IMR-90 (cell line): ENCODE results near the gene PARVB. TPM values are rescaled to one million over a fixed set of nuclear protein-coding genes. Genes with fewer than 3 reads are reported as not detected.

Source experiments
- ATAC-seq: fragments of 200-7000 bp; cut with Tn5 transposase; 2 replicates; pipeline ENCODE4 v1.9.1; 2020; ENCODE audit warnings: low read depth, mild to moderate bottlenecking, moderate library complexity
- BruUV-seq: library from RNA; stranded (reverse); fragments of 400-500 nt; replicated peaks from 2 replicates; lab custom pipeline; 2021; lab: Mats Ljungman, UMichigan
- CTCF ChIA-PET: fragments of 300-600 bp; formaldehyde crosslinking; extraction: SDS; loops from one replicate; lab custom pipeline; 2021; ENCODE audit warnings: antibody characterized with exemption; lab: Yijun Ruan, JAX
- POLR2A ChIA-PET: fragments of 300-600 bp; sonication (Branson Sonifier 250); formaldehyde crosslinking; loops from one replicate; lab custom pipeline; 2022; ENCODE audit warnings: antibody characterized with exemption; ENCODE audit not compliant: unreplicated experiment; lab: Charles Lee
- DNase-seq: peaks from one replicate; pipeline ENCODE4 v3.0.0; 2013
- H2AFZ ChIP-seq: replicated peaks from 2 replicates; pipeline ENCODE3; 2013; ENCODE audit warnings: low read length, mild to moderate bottlenecking; ENCODE audit not compliant: poor library complexity
- H2AK5ac ChIP-seq: 2 replicates; pipeline ENCODE4 v1.6.1; 2013; ENCODE audit warnings: low read depth, low read length, inconsistent platforms
- H2AK9ac ChIP-seq: replicated peaks from 2 replicates; pipeline ENCODE3; 2013; ENCODE audit warnings: mild to moderate bottlenecking, low read depth, low read length, moderate library complexity; ENCODE audit not compliant: poor library complexity
- H2BK120ac ChIP-seq: 2 replicates; pipeline ENCODE4 v1.6.1; 2013; ENCODE audit warnings: low read depth, low read length, inconsistent platforms
- H2BK15ac ChIP-seq: 3 replicates; pipeline ENCODE4 v1.6.1; 2013; ENCODE audit warnings: low read depth, low read length, inconsistent platforms
- H2BK20ac ChIP-seq: 2 replicates; pipeline ENCODE4 v1.6.1; 2013; ENCODE audit warnings: low read depth, mild to moderate bottlenecking, inconsistent platforms, low read length, moderate library complexity
- H2BK5ac ChIP-seq: 2 replicates; pipeline ENCODE4 v1.6.1; 2013; ENCODE audit warnings: mild to moderate bottlenecking, low read depth, low read length, inconsistent platforms; ENCODE audit not compliant: poor library complexity, severe bottlenecking
- H3K14ac ChIP-seq: replicated peaks from 2 replicates; pipeline ENCODE4 v1.6.1; 2013; ENCODE audit warnings: low read depth, low read length, inconsistent platforms
- H3K18ac ChIP-seq: 2 replicates; pipeline ENCODE4 v1.6.1; 2013; ENCODE audit warnings: low read depth, low read length, control low read depth
- H3K23ac ChIP-seq: 2 replicates; pipeline ENCODE4 v1.6.1; 2013; ENCODE audit warnings: low read depth, low read length, inconsistent platforms
- H3K27ac ChIP-seq: 2 replicates; pipeline ENCODE4 v1.5.1; 2013; ENCODE audit warnings: mild to moderate bottlenecking, control low read depth, low read length; ENCODE audit not compliant: insufficient read depth
- H3K27me3 ChIP-seq: 2 replicates; pipeline ENCODE4 v1.6.1; 2013; ENCODE audit warnings: low read length; ENCODE audit not compliant: control insufficient read depth, insufficient read depth
- H3K36me3 ChIP-seq: 2 replicates; pipeline ENCODE4 v1.6.1; 2013; ENCODE audit warnings: low read length, mixed read lengths; ENCODE audit not compliant: control insufficient read depth, insufficient read depth
- H3K4ac ChIP-seq: 2 replicates; pipeline ENCODE4 v1.6.1; 2013; ENCODE audit warnings: low read depth, low read length, inconsistent platforms
- H3K4me1 ChIP-seq: 2 replicates; pipeline ENCODE4 v1.6.1; 2013; ENCODE audit warnings: low read length, mixed read lengths; ENCODE audit not compliant: control insufficient read depth, insufficient read depth
- H3K4me2 ChIP-seq: 2 replicates; pipeline ENCODE4 v1.6.1; 2013; ENCODE audit warnings: low read depth, mild to moderate bottlenecking, control low read depth, low read length, moderate library complexity
- H3K4me3 ChIP-seq: 2 replicates; pipeline ENCODE4 v1.5.1; 2013; ENCODE audit warnings: low read depth, mild to moderate bottlenecking, control low read depth, low read length, moderate library complexity; ENCODE audit not compliant: insufficient read depth
- H3K56ac ChIP-seq: 2 replicates; pipeline ENCODE4 v1.6.1; 2013; ENCODE audit warnings: low read length, inconsistent platforms; ENCODE audit not compliant: insufficient read depth; ENCODE audit errors: extremely low read depth
- H3K79me1 ChIP-seq, 2 experiments: 2 replicates each; pipeline ENCODE4 v1.6.1; 2013; ENCODE audit warnings: low read length in 2 of 2, inconsistent platforms in 1 of 2, low read depth in 1 of 2
- H3K9ac ChIP-seq: 2 replicates; pipeline ENCODE4 v1.6.1; 2013; ENCODE audit warnings: low read depth, low read length, control low read depth
- H3K9me1 ChIP-seq: 2 replicates; pipeline ENCODE4 v1.6.1; 2013; ENCODE audit warnings: low read length, inconsistent platforms; ENCODE audit not compliant: insufficient read depth
- H3K9me3 ChIP-seq: 2 replicates; pipeline ENCODE4 v1.6.1; 2013; ENCODE audit warnings: low read length; ENCODE audit not compliant: control insufficient read depth, insufficient read depth
- H4K20me1 ChIP-seq: 2 replicates; pipeline ENCODE4 v1.6.1; 2013; ENCODE audit warnings: low read length, inconsistent platforms; ENCODE audit not compliant: insufficient read depth
- H4K5ac ChIP-seq: 2 replicates; pipeline ENCODE4 v1.6.1; 2013; ENCODE audit warnings: mild to moderate bottlenecking, low read depth, low read length, control low read depth
- H4K8ac ChIP-seq, 2 experiments: 2 replicates each; pipeline ENCODE4 v1.6.1; 2013; ENCODE audit warnings: low read depth in 2 of 2, low read length in 2 of 2, control low read depth in 1 of 2, inconsistent platforms in 1 of 2
- H4K91ac ChIP-seq: 2 replicates; pipeline ENCODE4 v1.6.1; 2013; ENCODE audit warnings: low read depth, low read length, inconsistent platforms; ENCODE audit not compliant: insufficient read depth
- BHLHE40 ChIP-seq: fragments of 150-350 bp; IDR thresholded peaks from 2 replicates; pipeline ENCODE4 v1.6.1; 2016; ENCODE audit warnings: mild to moderate bottlenecking, low read depth, low read length
- CHD1 ChIP-seq: IDR thresholded peaks from 2 replicates; pipeline ENCODE4 v1.6.1; 2012; ENCODE audit warnings: low read depth, low read length, improper control_type of control experiment
- CTCF ChIP-seq: conservative IDR thresholded peaks from 2 replicates; pipeline ENCODE4 v1.5.1; 2012; ENCODE audit warnings: mild to moderate bottlenecking, low read depth, low read length, improper control_type of control experiment
- ELK1 ChIP-seq: fragments of 150-350 bp; IDR thresholded peaks from 2 replicates; pipeline ENCODE4 v1.6.1; 2016; ENCODE audit warnings: low read depth, mild to moderate bottlenecking, low read length, moderate library complexity, borderline replicate concordance
- FOS ChIP-seq: fragments of 150-350 bp; IDR thresholded peaks from 2 replicates; pipeline ENCODE4 v1.6.1; 2016; ENCODE audit warnings: low read depth, low read length
- MAFK ChIP-seq: IDR thresholded peaks from 2 replicates; pipeline ENCODE4 v1.6.1; 2012; ENCODE audit warnings: low read depth, low read length, improper control_type of control experiment
- MAZ ChIP-seq: IDR thresholded peaks from 2 replicates; pipeline ENCODE4 v1.6.1; 2012; ENCODE audit warnings: low read depth, mild to moderate bottlenecking, low read length, improper control_type of control experiment, moderate library complexity, borderline replicate concordance
- MXI1 ChIP-seq: IDR thresholded peaks from 2 replicates; pipeline ENCODE4 v1.6.1; 2012; ENCODE audit warnings: low read depth, mild to moderate bottlenecking, low read length, moderate library complexity, borderline replicate concordance
- NFE2L2 ChIP-seq: fragments of 150-350 bp; IDR thresholded peaks from 2 replicates; pipeline ENCODE4 v1.6.1; 2016; ENCODE audit warnings: low read depth, mild to moderate bottlenecking, low read length
- POLR2A ChIP-seq: IDR thresholded peaks from 2 replicates; pipeline ENCODE4 v1.6.1; 2012; ENCODE audit warnings: mild to moderate bottlenecking, low read depth, low read length
- RCOR1 ChIP-seq: IDR thresholded peaks from 2 replicates; pipeline ENCODE4 v1.6.1; 2012; ENCODE audit warnings: mild to moderate bottlenecking, low read length, improper control_type of control experiment; ENCODE audit not compliant: insufficient replicate concordance
- SMC3 ChIP-seq: fragments of 150-350 bp; IDR thresholded peaks from 2 replicates; pipeline ENCODE4 v1.6.1; 2016; ENCODE audit warnings: low read depth, mild to moderate bottlenecking, antibody characterized with exemption, low read length, moderate library complexity
- USF2 ChIP-seq: fragments of 150-350 bp; IDR thresholded peaks from 2 replicates; pipeline ENCODE4 v1.6.1; 2017; ENCODE audit warnings: mild to moderate bottlenecking, antibody characterized with exemption, low read length, low read depth
- WGBS, 2 experiments: methylation state at CpG; one replicate each; pipeline versions ENCODE4 v1.1.5 to v1.1.7; 2013; ENCODE audit warnings: missing lambda C conversion rate in 2 of 2; ENCODE audit not compliant: insufficient read length in 1 of 2; ENCODE audit errors: extremely low coverage in 2 of 2; 5-methylcytosine and 5-hydroxymethylcytosine counted together
- dilution Hi-C: fragments of 300-500 bp; cut with HindIII; formaldehyde crosslinking; loops from one replicate; pipeline ENCODE4 v1.14.3; 2018; ENCODE audit warnings: low sequenced_read_pairs; ENCODE audit not compliant: unreplicated experiment
- in situ Hi-C: fragments of 300-500 bp; cut with MboI; formaldehyde crosslinking; loops from 3 replicates; pipeline ENCODE4 v1.14.3; 2019; ENCODE audit warnings: low sequenced_read_pairs, inconsistent platforms, mixed read lengths
- intact Hi-C: fragments of 100-400 bp; cut with micrococcal nuclease; formaldehyde crosslinking; loops from 2 replicates; pipeline ENCODE4 v1.10.0; 2022
- polyA plus RNA-seq, 3 experiments: library from polyadenylated mRNA; depleted of rRNA; stranded (reverse); fragments of >200 nt; gene quantifications; 2 replicates each; pipeline ENCODE4 v1.2.3, GENCODE V29; 2012; ENCODE audit warnings: low replicate concordance in 1 of 3
- total RNA-seq: library from RNA; depleted of rRNA; stranded (reverse); fragments of >200 nt; gene quantifications from 2 replicates; pipeline ENCODE4 v1.2.3, GENCODE V29; 2012

Gene PARVB
- total and polyA plus RNA-seq, 2 of the 4 experiments (the other 2 are of a cell fraction): 44.3 to 53.9 TPM

GRCh38 chr22:43988116-43988820 is 35.8 kb upstream of the PARVB start:
- Histone ChIP-seq H3K27me3 (no peaks in the 10 kb centered on the region), H3K9me3 (no peaks in the 10 kb centered on the region), H2AK9ac (no peak overlapping the region), H4K91ac (no peak overlapping the region), H3K9me1 (no peaks in the 10 kb centered on the region), H4K20me1 (peaks cover 15% of the 10 kb centered on the region), H4K8ac (no peak overlapping the region), H3K14ac (no peak overlapping the region), H3K4ac (no peak overlapping the region), H3K23ac (no peak overlapping the region), H3K4me3 (no peak overlapping the region), H3K4me2 (no peak overlapping the region), H3K56ac (no peak overlapping the region), H3K79me1 (peaks cover 0 to 9% of the 10 kb centered on the region in 2 experiments; a peak in 2 of 4 replicates), H4K5ac (no peak overlapping the region), H3K18ac (no peak overlapping the region), H2AFZ (no peak overlapping the region), H3K4me1 (peaks cover 5% of the 10 kb centered on the region; the same call in 1 of the 2 replicates), H3K36me3 (peaks cover 53% of the 10 kb centered on the region), H2BK20ac (no peak overlapping the region), H2AK5ac (no peak overlapping the region), H3K9ac (no peak overlapping the region), H2BK15ac (no peak overlapping the region), H3K27ac (no peak overlapping the region), H2BK120ac (no peak overlapping the region), H2BK5ac (no peak overlapping the region)
- POLR2A ChIA-PET: no interaction called here
- DNase-seq (no peak), ATAC-seq (no peak)
- intact Hi-C loops: no loop called here
- in situ Hi-C loops: no loop called here
- no TSS peak for BruUV-seq
- no peak for TF ChIP-seq POLR2A
- no peak for TF ChIP-seq ELK1
- TF ChIP-seq FOS: no peak
- no peak for TF ChIP-seq MAZ
- no peak for TF ChIP-seq RCOR1
- no peak for TF ChIP-seq SMC3
- TF ChIP-seq USF2: no peak
- TF ChIP-seq MXI1: no peak
- TF ChIP-seq CTCF: no peak
- TF ChIP-seq MAFK: no peak
- TF ChIP-seq NFE2L2: no peak
- no peak for TF ChIP-seq CHD1
- no peak for TF ChIP-seq BHLHE40
- dilution Hi-C loops: no loop called here
- CTCF ChIA-PET: no interaction called here
- 40% methylated on average over 1 of the region's 8 CpGs; no CpG with 5 or more reads in 1 of the 2 experiments for WGBS, 2 experiments
